Calu3 (cell line): ENCODE data around the gene ICOS. TPM values are rescaled to one million over a fixed set of nuclear protein-coding genes. Genes with fewer than 3 reads are reported as not detected.

Experiments used
- BruUV-seq: library from RNA; stranded (reverse); fragments of 400-500 nt; replicated peaks from 2 replicates; lab custom pipeline; 2021; lab: Mats Ljungman, UMichigan
- CTCF ChIA-PET: fragments of 300-600 bp; sonication (Branson Sonifier 250); formaldehyde crosslinking; loops from one replicate; lab custom pipeline; 2022; ENCODE audit warnings: antibody characterized with exemption; lab: Charles Lee
- DNase-seq: peaks from one replicate; pipeline ENCODE4 v3.0.0; 2022
- H3K27ac Mint-ChIP-seq: one replicate; pipeline ENCODE4 v1.8.0; 2022; ENCODE audit warnings: mixed read lengths; ENCODE audit not compliant: unreplicated experiment
- H3K27me3 Mint-ChIP-seq: one replicate; pipeline ENCODE4 v1.8.0; 2022; ENCODE audit warnings: mixed read lengths; ENCODE audit not compliant: unreplicated experiment
- H3K36me3 Mint-ChIP-seq: one replicate; pipeline ENCODE4 v1.8.0; 2022; ENCODE audit warnings: mild to moderate bottlenecking, moderate library complexity, mixed read lengths; ENCODE audit not compliant: insufficient read depth, unreplicated experiment
- H3K4me1 Mint-ChIP-seq: one replicate; pipeline ENCODE4 v1.8.0; 2022; ENCODE audit warnings: mild to moderate bottlenecking, low read depth, mixed read lengths; ENCODE audit not compliant: unreplicated experiment
- H3K4me3 Mint-ChIP-seq: one replicate; pipeline ENCODE4 v1.8.0; 2022; ENCODE audit warnings: mild to moderate bottlenecking, low read depth, moderate library complexity, mixed read lengths; ENCODE audit not compliant: unreplicated experiment
- H3K9me3 Mint-ChIP-seq: one replicate; pipeline ENCODE4 v1.8.0; 2022; ENCODE audit warnings: low read depth, mixed read lengths; ENCODE audit not compliant: unreplicated experiment
- intact Hi-C: fragments of 100-400 bp; cut with micrococcal nuclease; formaldehyde crosslinking; loops from one replicate; pipeline ENCODE4 v1.10.0; 2022; ENCODE audit not compliant: unreplicated experiment
- total RNA-seq: library from RNA; stranded (reverse); gene quantifications from 2 replicates; pipeline ENCODE4 v1.2.3, GENCODE V29; 2022
- TF ChIP-seq, protein P1 (sequence below): fragments of 200-600 bp; IDR thresholded peaks from one replicate; pipeline ENCODE4 v1.8.0; 2022; ENCODE audit warnings: antibody characterized with exemption; ENCODE audit not compliant: unreplicated experiment

The ICOS gene
- total RNA-seq, 1 experiment from 2014 or later: not detected

DNA sequence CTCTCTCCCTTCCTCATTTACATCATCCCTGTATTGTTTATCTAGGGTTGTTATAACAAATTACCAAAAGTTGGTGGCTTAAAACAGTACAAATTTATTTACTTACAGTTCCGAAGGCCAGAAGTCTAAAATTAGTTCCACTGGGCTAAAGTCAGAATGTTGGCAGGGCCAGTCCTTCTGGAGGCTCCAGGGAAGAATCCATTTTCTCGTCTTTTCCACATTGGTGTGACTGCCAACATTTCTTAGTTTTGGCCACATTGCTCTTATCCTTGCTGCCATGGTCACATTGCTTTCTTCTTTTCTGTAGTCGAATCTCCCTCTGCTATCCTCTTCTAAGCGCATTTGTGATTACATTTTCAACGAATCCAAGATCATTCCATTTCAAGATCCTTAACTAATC, 34.7 kb downstream of the ICOS start:
- no peak overlapping the region for H3K4me3 Mint-ChIP-seq
- no peaks in the 10 kb centered on the region for H3K9me3 Mint-ChIP-seq
- TF ChIP-seq, protein P1, sequence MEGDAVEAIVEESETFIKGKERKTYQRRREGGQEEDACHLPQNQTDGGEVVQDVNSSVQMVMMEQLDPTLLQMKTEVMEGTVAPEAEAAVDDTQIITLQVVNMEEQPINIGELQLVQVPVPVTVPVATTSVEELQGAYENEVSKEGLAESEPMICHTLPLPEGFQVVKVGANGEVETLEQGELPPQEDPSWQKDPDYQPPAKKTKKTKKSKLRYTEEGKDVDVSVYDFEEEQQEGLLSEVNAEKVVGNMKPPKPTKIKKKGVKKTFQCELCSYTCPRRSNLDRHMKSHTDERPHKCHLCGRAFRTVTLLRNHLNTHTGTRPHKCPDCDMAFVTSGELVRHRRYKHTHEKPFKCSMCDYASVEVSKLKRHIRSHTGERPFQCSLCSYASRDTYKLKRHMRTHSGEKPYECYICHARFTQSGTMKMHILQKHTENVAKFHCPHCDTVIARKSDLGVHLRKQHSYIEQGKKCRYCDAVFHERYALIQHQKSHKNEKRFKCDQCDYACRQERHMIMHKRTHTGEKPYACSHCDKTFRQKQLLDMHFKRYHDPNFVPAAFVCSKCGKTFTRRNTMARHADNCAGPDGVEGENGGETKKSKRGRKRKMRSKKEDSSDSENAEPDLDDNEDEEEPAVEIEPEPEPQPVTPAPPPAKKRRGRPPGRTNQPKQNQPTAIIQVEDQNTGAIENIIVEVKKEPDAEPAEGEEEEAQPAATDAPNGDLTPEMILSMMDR: no peak
- CTCF ChIA-PET: no interaction called here
- no peak overlapping the region for H3K27ac Mint-ChIP-seq
- intact Hi-C loops: no loop called here
- H3K4me1 Mint-ChIP-seq: no peaks in the 10 kb centered on the region
- H3K27me3 Mint-ChIP-seq: peaks cover 88% of the 10 kb centered on the region
- no peaks in the 10 kb centered on the region for H3K36me3 Mint-ChIP-seq
- no peak for DNase-seq
- no TSS peak for BruUV-seq

DNA sequence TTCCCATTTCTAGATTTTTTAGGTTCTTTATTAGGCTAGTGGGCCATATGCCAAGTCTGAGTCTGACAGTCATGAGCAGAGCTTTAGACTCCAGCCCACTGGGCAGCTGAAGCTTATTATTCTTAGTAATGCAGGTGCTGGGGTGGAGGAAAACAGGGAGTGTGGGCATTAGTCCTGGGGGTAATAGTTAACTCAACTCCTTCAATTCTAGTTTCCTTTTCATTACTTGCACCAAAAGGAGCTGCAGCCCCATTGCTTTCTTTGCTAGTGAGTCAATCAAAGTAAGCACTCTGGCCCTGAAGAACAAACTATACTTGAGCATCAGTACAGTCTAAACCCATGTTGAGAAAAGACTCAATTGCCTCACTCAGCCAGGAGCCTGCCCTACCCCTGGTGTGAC, 35.5 kb downstream of the ICOS start:
- no TSS peak for BruUV-seq
- H3K4me3 Mint-ChIP-seq: no peak overlapping the region

DNA sequence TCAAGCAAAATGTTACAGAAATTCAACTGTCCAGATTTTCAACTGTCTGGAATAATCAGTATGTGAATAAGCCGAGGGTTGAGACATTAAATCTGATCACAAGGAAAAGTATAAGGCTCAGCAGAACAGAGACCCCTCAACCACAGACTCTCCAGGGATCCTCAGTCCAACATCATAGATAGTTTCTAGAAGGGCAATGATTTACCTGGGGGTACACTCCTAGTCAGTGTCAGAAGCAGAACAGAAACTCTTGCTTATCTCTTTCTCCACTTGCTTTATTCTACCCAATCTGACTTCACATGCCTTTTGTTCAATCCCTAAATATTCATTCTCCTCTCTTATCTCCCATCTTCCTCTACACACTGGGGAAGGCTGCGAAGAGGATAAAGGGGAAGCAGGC, 36.4 kb downstream of the ICOS start:
- no peaks in the 10 kb centered on the region for H3K4me1 Mint-ChIP-seq
- H3K9me3 Mint-ChIP-seq: no peaks in the 10 kb centered on the region
- TF ChIP-seq, protein P1: no peak
- intact Hi-C loops: no loop called here
- no peak overlapping the region for H3K27ac Mint-ChIP-seq
- no peak for DNase-seq
- no TSS peak for BruUV-seq
- CTCF ChIA-PET: no interaction called here
- H3K27me3 Mint-ChIP-seq: peaks cover 76% of the 10 kb centered on the region
- H3K4me3 Mint-ChIP-seq: no peak overlapping the region
- H3K36me3 Mint-ChIP-seq: no peaks in the 10 kb centered on the region

More for the DNA sequence above, 35.5 kb downstream of the ICOS start:
- no peak overlapping the region for H3K27ac Mint-ChIP-seq
- CTCF ChIA-PET: no interaction called here
- no peaks in the 10 kb centered on the region for H3K4me1 Mint-ChIP-seq
- no peaks in the 10 kb centered on the region for H3K9me3 Mint-ChIP-seq
- peaks cover 80% of the 10 kb centered on the region for H3K27me3 Mint-ChIP-seq
- DNase-seq: no peak
- no peaks in the 10 kb centered on the region for H3K36me3 Mint-ChIP-seq
- intact Hi-C loops: no loop called here
- TF ChIP-seq, protein P1: no peak

DNA sequence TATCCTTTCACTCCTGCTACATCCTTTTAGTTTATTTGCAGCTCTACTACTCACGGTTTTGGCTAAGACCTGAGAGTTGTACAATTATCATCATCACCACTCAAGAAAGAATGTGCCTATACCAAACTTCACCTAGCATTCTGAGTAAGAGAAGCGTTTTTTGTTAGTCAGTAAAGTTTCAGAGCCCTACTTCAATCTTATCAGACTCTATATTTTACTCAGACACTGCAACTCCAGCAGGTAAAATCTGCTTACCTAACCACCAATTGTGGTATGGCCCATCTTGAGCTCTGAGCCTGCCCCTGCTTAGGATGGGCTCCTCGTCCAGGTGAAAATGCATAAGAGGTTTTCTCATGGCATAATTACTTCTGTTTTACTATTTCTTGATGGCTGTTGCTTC, 37.1 kb downstream of the ICOS start:
- H3K4me1 Mint-ChIP-seq: no peaks in the 10 kb centered on the region
- H3K4me3 Mint-ChIP-seq: no peak overlapping the region
- no TSS peak for BruUV-seq
- CTCF ChIA-PET: no interaction called here
- no peaks in the 10 kb centered on the region for H3K36me3 Mint-ChIP-seq
- no peaks in the 10 kb centered on the region for H3K9me3 Mint-ChIP-seq
- peaks cover 69% of the 10 kb centered on the region for H3K27me3 Mint-ChIP-seq
- TF ChIP-seq, protein P1: no peak
- intact Hi-C loops: no loop called here
- DNase-seq: no peak
- H3K27ac Mint-ChIP-seq: no peak overlapping the region
